A549 (cell line): ENCODE data around the gene LBHD1.

Source experiments
- CBX8 ChIP-seq: fragments of 200-600 bp; sonication (generic); IDR thresholded peaks from 2 replicates; pipeline ENCODE4 v1.6.1; 2016
- CEBPB ChIP-seq, 2 experiments: fragments of >200 bp in 1 of 2; sonication (Bioruptor Twin) in 1 of 2; formaldehyde crosslinking in 1 of 2; IDR thresholded peaks; 2 replicates each; pipeline ENCODE4 v1.6.1; 2012 to 2016
- CTCF ChIP-seq: fragments of >200 bp; sonication (Bioruptor Twin); formaldehyde crosslinking; IDR thresholded peaks from 3 replicates; pipeline ENCODE4 v1.5.1; 2016
- KDM1A ChIP-seq: fragments of 200-600 bp; sonication (generic); IDR thresholded peaks from 2 replicates; pipeline ENCODE4 v1.6.1; 2016; ENCODE audit warnings: low read depth, mild to moderate bottlenecking
- MAZ ChIP-seq: fragments of 150-350 bp; IDR thresholded peaks from 2 replicates; pipeline ENCODE4 v1.6.1; 2014; ENCODE audit warnings: antibody characterized with exemption, low read depth, low read length, borderline replicate concordance
- POLR2A ChIP-seq: IDR thresholded peaks from 2 replicates; pipeline ENCODE4 v1.6.1; 2012; ENCODE audit warnings: mild to moderate bottlenecking, low read length
- USF2 ChIP-seq: fragments of 450-650 bp; IDR thresholded peaks from 2 replicates; pipeline ENCODE4 v1.6.1; 2014; ENCODE audit warnings: antibody characterized with exemption
- ZFP36 ChIP-seq: fragments of 450-650 bp; IDR thresholded peaks from 2 replicates; pipeline ENCODE4 v1.6.1; 2014; ENCODE audit warnings: borderline replicate concordance; ENCODE audit not compliant: partially characterized antibody

DNA sequence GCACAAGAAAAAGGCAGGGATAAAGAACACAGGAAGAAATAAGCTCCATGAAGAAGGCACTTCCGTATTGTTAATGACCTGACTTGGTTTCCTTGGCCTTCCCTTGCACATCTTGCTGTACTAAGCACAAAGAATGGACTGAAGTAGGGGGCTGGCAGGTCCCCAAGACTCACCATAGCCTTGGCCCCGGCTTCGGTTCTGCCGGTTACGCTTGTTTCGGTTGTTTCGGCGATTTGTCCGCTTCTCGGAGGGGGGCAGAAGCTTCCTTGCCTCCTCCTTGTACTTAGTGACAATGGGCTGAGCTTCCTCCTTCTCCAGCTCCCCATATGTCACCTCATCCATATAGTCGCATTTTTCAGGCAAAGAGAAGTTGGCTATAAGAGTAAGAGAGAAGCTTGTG is 44.7 kb upstream of the LBHD1 start:
- TF ChIP-seq CTCF (no peak), CEBPB (IDR thresholded peaks at IDR 0.05) (no peak), KDM1A (no peak), POLR2A (no peak), MAZ (no peak), CBX8 (no peak), ZFP36 (no peak), USF2 (no peak)
